ENCODE results near the gene CHIC2. TPM values are rescaled to one million over a fixed set of nuclear protein-coding genes. Genes with fewer than 3 reads are reported as not detected.
A peak's percentile ranks its signal among the peaks of the same experiment; 100 is the strongest.

Gene CHIC2
- total RNA-seq, 5 donors from 2014 or later (not counting 1 experiment from before 2014, with no cell fraction given), result 38.8 to 59.3 (median 40.5) TPM

GRCh38 chr4:54061067-54061466 is 3.3 kb downstream of the CHIC2 start:
- Histone ChIP-seq H3K27ac (ENCODE audit: low read length) (no peak overlapping the region), H3K4me3 (ENCODE audit: control insufficient read depth in 1 of 2, extremely low read depth in 1 of 2, low read length in 1 of 2) (no peak overlapping the region), H3K4me1 (ENCODE audit: control insufficient read depth in 1 of 2, extremely low read depth in 1 of 2, insufficient read depth in 2 of 2, low read length in 2 of 2) (peaks cover 14 to 70% of the 10 kb centered on the region in 2 experiments), H3K27me3 (replicated peaks in 1 of 2; ENCODE audit: control insufficient read depth in 2 of 2, extremely low read depth in 1 of 2, insufficient read depth in 2 of 2, low read length in 1 of 2) (no peaks in the 10 kb centered on the region), H3K9me3 (no peaks in the 10 kb centered on the region), H3K36me3 (ENCODE audit: control insufficient read depth in 2 of 2, extremely low read depth in 1 of 2, insufficient read depth in 1 of 2, low read length in 1 of 2) (no peaks in the 10 kb centered on the region)
- H3K9me3 Mint-ChIP-seq, result no peaks in the 10 kb centered on the region
- peak overlapping the region in 1 of 2 donors; percentile 66 for H3K27ac Mint-ChIP-seq
- H3K4me3 Mint-ChIP-seq, result peak overlapping the region; percentile 71 to 89 (median 73)
- H3K4me1 Mint-ChIP-seq, result peaks cover 76 to 87% (median 76%) of the 10 kb centered on the region in 3 donors
- WGBS (ENCODE audit: insufficient coverage), result no CpG with 5 or more reads among the region's 3 CpGs
- H3K27me3 Mint-ChIP-seq, result no peaks in the 10 kb centered on the region
- no peak for DNase-seq
- ATAC-seq (replicated peaks in 1 of 4), result no peak
- peaks cover 15% of the 10 kb centered on the region for H3K36me3 Mint-ChIP-seq
- POLR2A ChIA-PET, result no interaction called here
- CTCF ChIA-PET, result no interaction called here

DNA sequence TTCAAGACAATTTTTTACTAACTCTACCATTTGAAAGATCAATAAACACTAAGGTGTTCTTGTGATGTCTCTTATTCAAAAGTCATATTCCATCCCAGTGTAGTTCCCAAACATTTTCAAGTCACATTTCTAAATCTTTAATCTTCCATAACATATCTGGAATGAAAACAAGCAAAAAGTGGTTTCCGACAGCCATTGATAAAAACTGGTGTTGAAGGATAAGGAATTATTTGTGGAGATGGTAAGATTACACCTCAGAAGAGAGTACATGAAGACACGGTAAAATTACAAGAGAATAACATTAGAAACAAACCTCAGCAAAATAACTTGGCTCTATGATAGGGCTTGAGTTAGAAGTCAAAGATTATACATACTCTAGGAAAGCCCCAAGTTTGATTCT is 4.3 kb downstream of the CHIC2 start:
- no CpG with 5 or more reads among the region's 2 CpGs for WGBS (ENCODE audit: insufficient coverage)
- no peaks in the 10 kb centered on the region for H3K36me3 ChIP-seq (ENCODE audit: control insufficient read depth in 2 of 2, extremely low read depth in 1 of 2, insufficient read depth in 1 of 2, low read length in 1 of 2)
- no peak overlapping the region for H3K27ac ChIP-seq (ENCODE audit: low read length)
- DNase-seq (no peak), ATAC-seq (replicated peaks in 1 of 4) (no peak)
- peaks cover 21% of the 10 kb centered on the region for H3K36me3 Mint-ChIP-seq
- no peak overlapping the region for H3K4me3 ChIP-seq (ENCODE audit: control insufficient read depth in 1 of 2, extremely low read depth in 1 of 2, low read length in 1 of 2)
- CTCF ChIA-PET, result interaction anchor here (0.6 to 0.7 kb wide), 2 partner anchors 8 to 35 kb away, joined by 3 to 4 read pairs; no protein-coding TSS in a partner anchor
- peaks cover 15 to 71% of the 10 kb centered on the region in 2 experiments for H3K4me1 ChIP-seq (ENCODE audit: control insufficient read depth in 1 of 2, extremely low read depth in 1 of 2, insufficient read depth in 2 of 2, low read length in 2 of 2)
- peak overlapping the region; percentile 18 to 21 for H3K27ac Mint-ChIP-seq
- peaks cover 72 to 86% (median 73%) of the 10 kb centered on the region in 3 donors for H3K4me1 Mint-ChIP-seq
- no peaks in the 10 kb centered on the region for H3K27me3 ChIP-seq (replicated peaks in 1 of 2; ENCODE audit: control insufficient read depth in 2 of 2, extremely low read depth in 1 of 2, insufficient read depth in 2 of 2, low read length in 1 of 2)
- no peaks in the 10 kb centered on the region for H3K27me3 Mint-ChIP-seq
- peak overlapping the region; percentile 53 to 89 (median 71) for H3K4me3 Mint-ChIP-seq
- POLR2A ChIA-PET, result interaction anchor here in 1 of 2 donors (0.7 to 1.1 kb wide), 2 partner anchors 25 to 48 kb away, joined by 3 read pairs; no protein-coding TSS in a partner anchor
- H3K9me3 ChIP-seq, result no peaks in the 10 kb centered on the region
- H3K9me3 Mint-ChIP-seq, result no peaks in the 10 kb centered on the region

- H3K27me3 Mint-ChIP-seq, result no peaks in the 10 kb centered on the region
- H3K4me1 ChIP-seq (ENCODE audit: control insufficient read depth in 1 of 2, extremely low read depth in 1 of 2, insufficient read depth in 2 of 2, low read length in 2 of 2), result peaks cover 17 to 64% of the 10 kb centered on the region in 2 experiments
- no peaks in the 10 kb centered on the region for H3K9me3 Mint-ChIP-seq
- H3K36me3 ChIP-seq (ENCODE audit: control insufficient read depth in 2 of 2, extremely low read depth in 1 of 2, insufficient read depth in 1 of 2, low read length in 1 of 2), result no peaks in the 10 kb centered on the region
- DNase-seq (peak in 1 of 35 experiments; percentile 45), ATAC-seq (replicated peaks in 1 of 4) (peak; percentile 48 to 64 (median 52))
- H3K4me3 ChIP-seq (ENCODE audit: control insufficient read depth in 1 of 2, extremely low read depth in 1 of 2, low read length in 1 of 2), result peak overlapping the region in 1 of 2 donors; percentile 38
- no peak overlapping the region for H3K27ac ChIP-seq (ENCODE audit: low read length)
- ChIA-PET CTCF (no interaction called here), POLR2A (interaction anchor here in 1 of 2 donors (0.6 to 1.1 kb wide), 3 partner anchors 19 to 53 kb away, joined by 3 to 7 read pairs (median 5); no protein-coding TSS in a partner anchor)
- peak overlapping the region; percentile 61 to 74 (median 63) for H3K4me3 Mint-ChIP-seq
- H3K4me1 Mint-ChIP-seq, result peaks cover 80 to 91% (median 81%) of the 10 kb centered on the region in 3 donors
- H3K9me3 ChIP-seq, result no peaks in the 10 kb centered on the region
- no CpG with 5 or more reads among the region's 3 CpGs for WGBS (ENCODE audit: insufficient coverage)
- H3K27ac Mint-ChIP-seq, result peak overlapping the region; percentile 29 to 50
- no peaks in the 10 kb centered on the region for H3K27me3 ChIP-seq (replicated peaks in 1 of 2; ENCODE audit: control insufficient read depth in 2 of 2, extremely low read depth in 1 of 2, insufficient read depth in 2 of 2, low read length in 1 of 2)
- peaks cover 27% of the 10 kb centered on the region for H3K36me3 Mint-ChIP-seq
Measured at GRCh38 chr4:54058171-54058570, 6.2 kb downstream of the CHIC2 start.

DNA sequence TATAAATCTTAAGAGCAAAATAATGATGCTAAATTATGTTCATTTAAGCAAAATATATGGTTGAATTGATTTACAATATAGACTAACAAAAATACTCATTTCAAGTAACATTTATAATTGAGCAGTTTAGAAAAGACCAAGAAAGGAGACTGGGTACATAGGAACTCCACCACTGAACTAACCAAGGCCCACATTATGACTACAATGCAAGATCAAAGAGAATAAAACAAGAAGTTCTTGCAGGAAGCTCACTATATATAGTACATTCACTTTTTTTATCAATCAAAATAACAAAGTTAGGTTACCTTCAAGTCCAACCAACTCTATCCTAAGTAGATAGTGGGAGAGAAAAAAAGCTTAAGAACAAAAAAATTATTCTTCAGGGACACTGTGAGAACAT is 8.0 kb downstream of the CHIC2 start:
- CTCF ChIA-PET, result interaction anchor here in 1 of 2 donors (0.5 to 0.6 kb wide), 2 partner anchors 13 to 1426 kb away, joined by 3 to 4 read pairs; no protein-coding TSS in a partner anchor

DNA sequence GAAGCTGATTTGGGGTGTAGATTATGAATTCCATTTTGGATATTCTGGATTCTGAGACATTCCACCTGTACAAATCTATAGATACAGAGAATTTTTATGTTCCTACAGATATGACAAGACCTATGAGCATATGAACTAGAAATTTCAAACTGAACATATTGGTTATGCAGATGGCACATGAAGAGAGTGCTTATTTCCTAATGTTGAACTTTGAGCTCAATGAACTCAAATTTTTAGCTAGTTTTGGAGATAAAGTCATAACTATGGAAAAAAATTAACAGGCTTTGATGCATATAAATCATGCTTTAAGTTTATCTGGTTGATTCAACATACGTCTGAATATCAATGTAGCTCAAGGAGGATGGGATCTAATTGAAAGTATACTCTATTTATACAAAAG is 8.9 kb downstream of the CHIC2 start:
- H3K4me1 ChIP-seq (ENCODE audit: control insufficient read depth in 1 of 2, extremely low read depth in 1 of 2, insufficient read depth in 2 of 2, low read length in 2 of 2), result peaks cover 14 to 40% of the 10 kb centered on the region in 2 experiments

More for the DNA sequence above, 8.0 kb downstream of the CHIC2 start:
- no peak overlapping the region for H3K27ac Mint-ChIP-seq
- POLR2A ChIA-PET, result interaction anchor here (0.5 to 1.0 kb wide), 3 partner anchors 10 to 1342 kb away, joined by 4 to 10 read pairs (median 7); no protein-coding TSS in a partner anchor
- Histone ChIP-seq H3K4me3 (ENCODE audit: control insufficient read depth in 1 of 2, extremely low read depth in 1 of 2, low read length in 1 of 2) (no peak overlapping the region), H3K4me1 (ENCODE audit: control insufficient read depth in 1 of 2, extremely low read depth in 1 of 2, insufficient read depth in 2 of 2, low read length in 2 of 2) (peaks cover 14 to 48% of the 10 kb centered on the region in 2 experiments), H3K9me3 (no peaks in the 10 kb centered on the region), H3K27me3 (replicated peaks in 1 of 2; ENCODE audit: control insufficient read depth in 2 of 2, extremely low read depth in 1 of 2, insufficient read depth in 2 of 2, low read length in 1 of 2) (no peaks in the 10 kb centered on the region), H3K36me3 (ENCODE audit: control insufficient read depth in 2 of 2, extremely low read depth in 1 of 2, insufficient read depth in 1 of 2, low read length in 1 of 2) (no peaks in the 10 kb centered on the region), H3K27ac (ENCODE audit: low read length) (no peak overlapping the region)
- peak overlapping the region; percentile 13 to 74 (median 25) for H3K4me3 Mint-ChIP-seq
- H3K36me3 Mint-ChIP-seq, result peaks cover 22% of the 10 kb centered on the region
- H3K4me1 Mint-ChIP-seq, result peaks cover 77 to 81% (median 78%) of the 10 kb centered on the region in 3 donors
- no peaks in the 10 kb centered on the region for H3K27me3 Mint-ChIP-seq
- DNase-seq (peak in 1 of 35 experiments; percentile 28), ATAC-seq (replicated peaks in 1 of 4) (peak; percentile 67 to 76 (median 72))
- H3K9me3 Mint-ChIP-seq, result no peaks in the 10 kb centered on the region

GRCh38 chr4:54054501-54054900 is 9.9 kb downstream of the CHIC2 start:
- peaks cover 76 to 81% (median 76%) of the 10 kb centered on the region in 3 donors for H3K4me1 Mint-ChIP-seq
- CTCF ChIA-PET, result interaction anchor here in 1 of 2 donors (0.7 to 2.5 kb wide), 2 partner anchors 8 to 9 kb away, joined by 3 to 7 read pairs; no protein-coding TSS in a partner anchor
- H3K9me3 ChIP-seq, result no peaks in the 10 kb centered on the region

More for the DNA sequence above, 8.9 kb downstream of the CHIC2 start:
- no peak overlapping the region for H3K27ac ChIP-seq (ENCODE audit: low read length)
- H3K9me3 Mint-ChIP-seq, result no peaks in the 10 kb centered on the region
- no peak overlapping the region for H3K4me3 ChIP-seq (ENCODE audit: control insufficient read depth in 1 of 2, extremely low read depth in 1 of 2, low read length in 1 of 2)
- DNase-seq (no peak), ATAC-seq (replicated peaks in 1 of 4) (no peak)
- H3K27me3 ChIP-seq (replicated peaks in 1 of 2; ENCODE audit: control insufficient read depth in 2 of 2, extremely low read depth in 1 of 2, insufficient read depth in 2 of 2, low read length in 1 of 2), result no peaks in the 10 kb centered on the region
- H3K4me3 Mint-ChIP-seq, result peak overlapping the region in 1 of 3 donors; percentile 32
- no CpG with 5 or more reads among the region's 1 CpG for WGBS (ENCODE audit: insufficient coverage)
- peaks cover 22% of the 10 kb centered on the region for H3K36me3 Mint-ChIP-seq
- peaks cover 78 to 81% (median 78%) of the 10 kb centered on the region in 3 donors for H3K4me1 Mint-ChIP-seq
- H3K27me3 Mint-ChIP-seq, result no peaks in the 10 kb centered on the region
- no peak overlapping the region for H3K27ac Mint-ChIP-seq
- H3K36me3 ChIP-seq (ENCODE audit: control insufficient read depth in 2 of 2, extremely low read depth in 1 of 2, insufficient read depth in 1 of 2, low read length in 1 of 2), result no peaks in the 10 kb centered on the region
- POLR2A ChIA-PET, result no interaction called here
- CTCF ChIA-PET, result interaction anchor here in 1 of 2 donors (2.5 kb wide), 1 partner anchor 8 kb away, joined by 7 read pairs; no protein-coding TSS in a partner anchor
- H3K9me3 ChIP-seq, result no peaks in the 10 kb centered on the region

More at GRCh38 chr4:54054501-54054900, 9.9 kb downstream of the CHIC2 start:
- DNase-seq, result no peak
- Histone ChIP-seq H3K27ac (ENCODE audit: low read length) (no peak overlapping the region), H3K4me3 (ENCODE audit: control insufficient read depth in 1 of 2, extremely low read depth in 1 of 2, low read length in 1 of 2) (no peak overlapping the region), H3K27me3 (replicated peaks in 1 of 2; ENCODE audit: control insufficient read depth in 2 of 2, extremely low read depth in 1 of 2, insufficient read depth in 2 of 2, low read length in 1 of 2) (no peaks in the 10 kb centered on the region), H3K36me3 (ENCODE audit: control insufficient read depth in 2 of 2, extremely low read depth in 1 of 2, insufficient read depth in 1 of 2, low read length in 1 of 2) (no peaks in the 10 kb centered on the region), H3K4me1 (ENCODE audit: control insufficient read depth in 1 of 2, extremely low read depth in 1 of 2, insufficient read depth in 2 of 2, low read length in 2 of 2) (peaks cover 14 to 33% of the 10 kb centered on the region in 2 experiments)
- Mint-ChIP-seq H3K36me3 (peaks cover 21% of the 10 kb centered on the region), H3K9me3 (no peaks in the 10 kb centered on the region), H3K4me3 (peak overlapping the region in 1 of 3 donors; percentile 32), H3K27me3 (no peaks in the 10 kb centered on the region), H3K27ac (no peak overlapping the region)
- POLR2A ChIA-PET, result interaction anchor here in 1 of 2 donors (1.3 kb wide), 1 partner anchor 9 kb away, joined by 5 read pairs; no protein-coding TSS in a partner anchor
- 100% methylated on average over 1 of the region's 2 CpGs for WGBS (ENCODE audit: insufficient coverage)
- no peak for ATAC-seq (replicated peaks in 1 of 4)

Measured in T-cell (primary cell).